Endodermal cell (in vitro differentiated cells): Measurements from ENCODE around the gene EPHX1. TPM values are rescaled to one million over a fixed set of nuclear protein-coding genes. Genes with fewer than 3 reads are reported as not detected.

Experiments used
- DNase-seq: peaks from one replicate; pipeline ENCODE4 v3.0.0-alpha.2; 2017
- H3K27ac ChIP-seq: 2 replicates; pipeline ENCODE4 v1.5.1; 2013; ENCODE audit warnings: mild to moderate bottlenecking, low read depth, low read length, moderate library complexity
- H3K27me3 ChIP-seq: 2 replicates; pipeline ENCODE4 v1.6.1; 2013; ENCODE audit warnings: mild to moderate bottlenecking, low read length, moderate library complexity; ENCODE audit not compliant: insufficient read depth, control insufficient read depth, poor library complexity, severe bottlenecking
- H3K36me3 ChIP-seq: 2 replicates; pipeline ENCODE4 v1.7.0; 2013; ENCODE audit warnings: mild to moderate bottlenecking, low read length, moderate library complexity; ENCODE audit not compliant: control insufficient read depth, insufficient read depth
- H3K4me1 ChIP-seq: one replicate; pipeline ENCODE4 v1.7.0; 2013; ENCODE audit warnings: low read length; ENCODE audit not compliant: control insufficient read depth, insufficient read depth
- H3K4me3 ChIP-seq: 2 replicates; pipeline ENCODE4 v1.5.1; 2013; ENCODE audit warnings: mild to moderate bottlenecking, low read length, moderate library complexity
- H3K9ac ChIP-seq: 2 replicates; pipeline ENCODE4 v1.6.1; 2013; ENCODE audit warnings: mild to moderate bottlenecking, low read length, moderate library complexity; ENCODE audit not compliant: poor library complexity, severe bottlenecking; ENCODE audit errors: extremely low read depth
- H3K9me3 ChIP-seq: 2 replicates; pipeline ENCODE4 v1.6.1; 2013; ENCODE audit warnings: mild to moderate bottlenecking, low read length, moderate library complexity; ENCODE audit not compliant: control insufficient read depth
- H3K27ac Mint-ChIP-seq: 2 replicates; pipeline ENCODE4 v1.8.0; 2020; ENCODE audit warnings: mixed read lengths
- H3K27me3 Mint-ChIP-seq: 2 replicates; pipeline ENCODE4 v1.8.0; 2021; ENCODE audit warnings: mild to moderate bottlenecking, mixed read lengths; ENCODE audit not compliant: insufficient read depth
- H3K36me3 Mint-ChIP-seq: 2 replicates; pipeline ENCODE4 v1.8.0; 2020; ENCODE audit warnings: low read depth, mixed read lengths
- H3K4me1 Mint-ChIP-seq: 2 replicates; pipeline ENCODE4 v1.8.0; 2020; ENCODE audit warnings: mixed read lengths
- H3K4me3 Mint-ChIP-seq: 2 replicates; pipeline ENCODE4 v1.8.0; 2020; ENCODE audit warnings: mild to moderate bottlenecking, moderate library complexity, mixed read lengths
- H3K9me3 Mint-ChIP-seq: 2 replicates; pipeline ENCODE4 v1.8.0; 2020; ENCODE audit warnings: mild to moderate bottlenecking, mixed read lengths
- WGBS, 2 experiments: methylation state at CpG; one replicate each; pipeline versions ENCODE4 v1.1.5 to v1.1.7; 2013; ENCODE audit warnings: missing lambda C conversion rate in 2 of 2, mixed read lengths in 1 of 2; ENCODE audit not compliant: insufficient coverage in 1 of 2, insufficient read length in 1 of 2; 5-methylcytosine and 5-hydroxymethylcytosine counted together
- total RNA-seq, 2 donors: library from RNA; stranded (reverse); fragmentation: NEBNext Ultra II Directional in 1 of 2; extraction: Animal tissue kit (Norgen Biotek cat#: 25700) in 1 of 2; gene quantifications; 2 replicates in 1 of 2; 3 replicates in 1 of 2; pipeline ENCODE4 v1.2.1, GENCODE V29; 2021
- TF ChIP-seq, protein P1 (sequence below): fragments of 200-600 bp; sonication (generic); conservative IDR thresholded peaks from 2 replicates; pipeline ENCODE4 v1.5.0; 2021; ENCODE audit warnings: antibody characterized with exemption, mild to moderate bottlenecking

The EPHX1 gene
- total RNA-seq, 2 donors from 2014 or later = 49.2 to 84.1 TPM

DNA sequence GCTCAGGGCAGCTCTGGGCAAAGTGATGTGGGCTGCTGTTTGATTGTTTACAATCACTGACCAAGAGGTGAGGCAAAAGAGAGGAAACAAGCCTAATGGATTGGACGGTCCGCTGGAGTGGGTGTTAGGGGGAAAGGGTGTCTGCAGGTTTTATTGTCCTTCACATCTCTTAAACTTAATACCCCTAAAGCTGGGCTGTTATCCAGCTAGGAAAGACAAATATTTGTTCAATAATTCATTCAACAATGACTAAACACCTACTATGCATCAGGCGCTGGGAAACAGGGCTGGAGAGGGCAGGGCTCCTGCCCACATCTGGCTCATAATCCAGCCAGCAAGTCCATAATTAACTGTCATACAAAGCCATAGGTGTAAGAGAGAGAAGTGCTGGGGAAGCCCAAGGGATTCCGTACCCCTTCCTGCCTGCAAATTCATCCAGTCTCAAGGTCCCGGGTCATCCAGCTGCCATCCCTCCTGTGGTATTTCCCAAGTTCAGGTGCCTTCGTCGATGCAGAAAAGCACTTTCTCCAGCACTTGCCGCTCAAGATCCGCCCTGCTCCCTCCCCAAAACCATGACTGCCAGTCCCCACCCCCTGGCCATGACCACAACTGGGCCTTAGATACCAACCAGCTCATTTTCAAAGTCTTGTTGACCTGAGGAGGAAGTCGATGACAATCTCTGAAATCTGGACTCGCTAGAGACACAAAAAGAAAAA is 61.6 kb downstream of the EPHX1 start:
- Histone ChIP-seq H3K9me3 (no peaks in the 10 kb centered on the region), H3K36me3 (peaks cover 95% of the 10 kb centered on the region), H3K9ac (no peak overlapping the region), H3K4me3 (no peak overlapping the region), H3K27me3 (no peaks in the 10 kb centered on the region), H3K27ac (no peak overlapping the region), H3K4me1 (no peaks in the 10 kb centered on the region)
- H3K27me3 Mint-ChIP-seq = no peaks in the 10 kb centered on the region
- H3K9me3 Mint-ChIP-seq = no peaks in the 10 kb centered on the region
- peaks cover 6% of the 10 kb centered on the region for H3K4me1 Mint-ChIP-seq
- no peak overlapping the region for H3K27ac Mint-ChIP-seq
- no peak overlapping the region for H3K4me3 Mint-ChIP-seq
- H3K36me3 Mint-ChIP-seq = peaks cover 85% of the 10 kb centered on the region
- TF ChIP-seq, protein P1, sequence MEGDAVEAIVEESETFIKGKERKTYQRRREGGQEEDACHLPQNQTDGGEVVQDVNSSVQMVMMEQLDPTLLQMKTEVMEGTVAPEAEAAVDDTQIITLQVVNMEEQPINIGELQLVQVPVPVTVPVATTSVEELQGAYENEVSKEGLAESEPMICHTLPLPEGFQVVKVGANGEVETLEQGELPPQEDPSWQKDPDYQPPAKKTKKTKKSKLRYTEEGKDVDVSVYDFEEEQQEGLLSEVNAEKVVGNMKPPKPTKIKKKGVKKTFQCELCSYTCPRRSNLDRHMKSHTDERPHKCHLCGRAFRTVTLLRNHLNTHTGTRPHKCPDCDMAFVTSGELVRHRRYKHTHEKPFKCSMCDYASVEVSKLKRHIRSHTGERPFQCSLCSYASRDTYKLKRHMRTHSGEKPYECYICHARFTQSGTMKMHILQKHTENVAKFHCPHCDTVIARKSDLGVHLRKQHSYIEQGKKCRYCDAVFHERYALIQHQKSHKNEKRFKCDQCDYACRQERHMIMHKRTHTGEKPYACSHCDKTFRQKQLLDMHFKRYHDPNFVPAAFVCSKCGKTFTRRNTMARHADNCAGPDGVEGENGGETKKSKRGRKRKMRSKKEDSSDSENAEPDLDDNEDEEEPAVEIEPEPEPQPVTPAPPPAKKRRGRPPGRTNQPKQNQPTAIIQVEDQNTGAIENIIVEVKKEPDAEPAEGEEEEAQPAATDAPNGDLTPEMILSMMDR = no peak
- 87 to 91% methylated on average over 9 of the region's 11 CpGs for WGBS, 2 experiments
- DNase-seq = no peak

DNA sequence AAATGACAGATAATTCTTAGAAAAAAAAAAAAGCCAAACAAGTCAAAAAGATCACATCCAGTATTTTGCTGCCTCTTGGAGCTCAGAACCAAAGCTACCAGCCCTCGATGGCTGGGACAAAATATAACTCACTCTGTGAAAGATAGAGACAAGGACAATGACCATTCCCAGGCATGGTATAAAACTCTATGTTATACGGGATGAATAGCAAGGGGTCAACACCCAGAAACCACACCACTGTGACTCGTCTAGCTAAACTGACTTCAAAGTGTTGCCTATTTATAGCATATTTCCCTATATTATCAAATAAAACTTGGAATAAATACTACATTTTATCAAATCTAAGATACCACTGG is 62.1 kb downstream of the EPHX1 start:
- Histone ChIP-seq H3K4me1 (peaks cover under 1% of the 10 kb centered on the region), H3K27me3 (no peaks in the 10 kb centered on the region), H3K27ac (no peak overlapping the region), H3K36me3 (peaks cover 93% of the 10 kb centered on the region), H3K9ac (no peak overlapping the region), H3K9me3 (no peaks in the 10 kb centered on the region), H3K4me3 (no peak overlapping the region)
- DNase-seq = no peak
- Mint-ChIP-seq H3K36me3 (peaks cover 83% of the 10 kb centered on the region), H3K27me3 (no peaks in the 10 kb centered on the region), H3K4me3 (no peak overlapping the region), H3K9me3 (no peaks in the 10 kb centered on the region), H3K27ac (no peak overlapping the region), H3K4me1 (peaks cover 8% of the 10 kb centered on the region)
- WGBS, 2 experiments = 94 to 98% methylated on average over 2 to 3 of the region's 3 CpGs
- TF ChIP-seq, protein P1 = no peak

DNA sequence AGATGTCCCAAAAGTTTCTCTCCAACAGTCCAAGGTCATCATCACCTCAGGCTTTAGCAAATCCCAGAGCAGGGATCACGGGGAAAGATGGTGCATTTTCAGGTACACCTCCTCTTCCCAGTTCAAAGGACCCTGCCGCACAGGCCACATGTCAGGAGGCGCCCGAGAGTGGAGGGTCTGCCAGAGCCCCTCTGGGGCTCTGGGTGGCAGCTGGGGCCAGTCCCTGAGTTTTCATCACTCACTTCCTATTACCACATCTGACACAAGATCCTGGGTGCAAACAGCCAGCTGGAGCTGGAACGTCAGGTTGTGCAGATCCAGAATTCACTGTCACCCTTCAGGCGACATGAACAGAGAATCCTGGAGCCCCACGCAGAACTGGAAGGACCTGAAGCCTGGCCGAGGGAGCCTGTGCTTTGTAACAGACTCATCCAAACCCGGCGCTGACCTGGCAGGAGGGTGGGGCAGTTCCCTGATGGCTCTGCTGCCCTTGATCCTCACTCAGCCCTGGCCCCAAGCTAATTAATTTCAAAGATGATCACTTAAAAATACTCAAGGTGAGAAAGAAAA is 63.4 kb downstream of the EPHX1 start:
- 96% methylated on average over 7 to 10 of the region's 10 CpGs for WGBS, 2 experiments
- Histone ChIP-seq H3K9me3 (no peaks in the 10 kb centered on the region), H3K4me1 (peaks cover 7% of the 10 kb centered on the region), H3K27me3 (no peaks in the 10 kb centered on the region), H3K4me3 (no peak overlapping the region), H3K36me3 (peaks cover 86% of the 10 kb centered on the region), H3K27ac (no peak overlapping the region), H3K9ac (no peak overlapping the region)
- Mint-ChIP-seq H3K4me1 (peaks cover 19% of the 10 kb centered on the region), H3K27me3 (no peaks in the 10 kb centered on the region), H3K27ac (peak overlapping the region; percentile 78), H3K36me3 (peaks cover 76% of the 10 kb centered on the region), H3K4me3 (no peak overlapping the region), H3K9me3 (no peaks in the 10 kb centered on the region)
- DNase-seq = no peak
- TF ChIP-seq, protein P1 = no peak
